ENCODE data around the gene SH2B3.
A peak's percentile ranks its signal among the peaks of the same experiment; 100 is the strongest.
"Not testable (repeated sequence)": the region's sequence is repeated elsewhere in the genome, so short reads cannot be mapped to it uniquely, and the experiment has no call there.

Gene SH2B3

DNA sequence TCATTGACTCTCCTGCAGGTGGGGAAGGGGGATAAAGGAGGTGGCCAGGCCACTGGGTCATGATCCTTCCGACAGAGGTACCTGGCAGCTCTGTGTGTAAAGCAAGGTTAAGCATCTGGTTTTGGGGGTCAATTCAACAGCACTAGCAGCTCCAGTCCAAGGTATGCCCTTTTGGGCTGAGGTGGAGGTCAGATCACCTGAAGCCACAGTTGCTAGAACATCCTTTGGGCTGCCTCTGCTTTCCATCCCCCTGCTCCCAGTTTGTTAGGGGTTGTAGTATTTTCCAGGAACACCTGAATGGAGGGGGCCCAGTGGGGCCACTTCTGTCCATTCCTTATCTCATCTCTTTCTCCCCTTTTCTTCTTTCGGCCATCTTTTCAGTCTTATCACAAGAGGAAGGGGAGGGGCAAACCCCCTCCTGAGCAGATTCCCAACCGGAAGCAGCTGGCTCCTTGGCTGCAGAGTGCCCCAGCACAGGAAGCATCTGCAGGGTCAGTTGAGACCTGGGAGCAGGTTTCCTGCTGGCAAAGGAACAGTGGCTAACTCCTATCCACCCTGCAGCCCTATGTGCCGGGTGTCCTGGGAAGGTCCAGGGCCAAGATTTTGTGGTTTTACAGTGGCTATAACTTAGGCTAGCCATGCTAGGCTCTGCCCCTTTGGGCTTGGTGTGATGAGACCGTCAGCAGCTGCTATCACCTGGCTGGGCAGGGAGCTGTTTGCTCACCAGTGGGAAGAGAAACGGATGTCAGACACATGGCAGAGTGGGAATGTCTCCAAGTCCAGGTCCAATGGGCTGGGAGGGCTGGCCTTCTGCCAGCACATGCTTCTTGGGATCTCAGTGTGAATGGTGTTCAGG is 40.2 kb downstream of the SH2B3 start:
- no peak for DNase-seq

DNA sequence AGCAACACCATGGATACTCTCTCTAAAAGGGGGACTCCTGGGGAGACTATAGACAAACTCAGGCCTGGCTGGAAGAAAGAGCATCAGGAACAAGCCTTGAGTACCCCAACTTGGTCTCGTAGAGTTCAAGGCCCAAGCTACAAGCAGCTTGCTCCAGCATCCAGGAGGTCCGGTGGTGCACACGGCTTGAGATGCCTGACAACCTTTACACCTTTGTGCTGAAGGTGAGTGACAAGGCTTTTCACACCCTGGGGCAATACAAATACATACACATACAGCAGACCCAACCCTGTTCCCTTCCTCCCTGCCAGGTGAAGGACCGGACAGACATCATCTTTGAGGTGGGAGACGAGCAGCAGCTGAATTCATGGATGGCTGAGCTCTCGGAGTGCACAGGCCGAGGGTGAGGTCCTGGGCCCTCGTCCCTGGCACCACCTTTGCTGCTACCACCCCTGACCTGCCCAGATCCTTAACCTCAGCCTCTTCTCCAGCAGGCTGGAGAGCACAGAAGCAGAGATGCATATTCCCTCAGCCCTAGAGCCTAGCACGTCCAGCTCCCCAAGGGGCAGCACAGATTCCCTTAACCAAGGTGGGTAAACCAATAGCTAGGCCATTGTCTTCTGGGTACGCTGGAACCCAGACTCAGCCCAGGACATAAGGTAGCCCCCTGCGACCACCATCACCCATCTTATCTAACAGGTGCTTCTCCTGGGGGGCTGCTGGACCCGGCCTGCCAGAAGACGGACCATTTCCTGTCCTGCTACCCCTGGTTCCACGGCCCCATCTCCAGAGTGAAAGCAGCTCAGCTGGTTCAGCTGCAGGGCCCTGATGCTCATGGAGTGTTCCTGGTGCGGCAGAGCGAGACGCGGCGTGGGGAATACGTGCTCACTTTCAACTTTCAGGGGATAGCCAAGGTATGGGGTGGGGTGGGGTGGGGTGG is 41.2 kb downstream of the SH2B3 start:
- no peak for DNase-seq

DNA sequence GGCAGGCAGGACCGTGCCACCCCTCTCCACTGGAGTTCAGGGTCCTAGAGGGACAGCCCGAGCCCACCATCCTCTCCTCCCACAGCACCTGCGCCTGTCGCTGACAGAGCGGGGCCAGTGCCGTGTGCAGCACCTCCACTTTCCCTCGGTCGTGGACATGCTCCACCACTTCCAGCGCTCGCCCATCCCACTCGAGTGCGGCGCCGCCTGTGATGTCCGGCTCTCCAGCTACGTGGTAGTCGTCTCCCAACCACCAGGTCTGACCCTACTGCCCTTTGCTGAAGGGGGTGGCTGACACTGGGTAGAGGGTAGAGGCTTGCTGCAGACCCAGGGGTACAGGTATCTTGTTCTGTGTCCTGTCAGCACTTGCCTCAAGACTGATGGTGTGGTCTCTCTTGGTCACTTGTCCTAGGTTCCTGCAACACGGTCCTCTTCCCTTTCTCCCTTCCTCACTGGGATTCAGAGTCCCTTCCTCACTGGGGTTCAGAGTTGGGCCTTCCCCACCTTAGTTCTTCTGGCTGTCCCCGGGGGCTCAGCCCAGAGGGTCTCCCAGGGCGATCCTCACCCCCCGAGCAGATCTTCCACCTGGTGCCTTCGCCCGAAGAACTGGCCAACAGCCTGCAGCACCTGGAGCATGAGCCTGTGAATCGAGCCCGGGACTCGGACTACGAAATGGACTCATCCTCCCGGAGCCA is 42.0 kb downstream of the SH2B3 start:
- no peak for DNase-seq

DNA sequence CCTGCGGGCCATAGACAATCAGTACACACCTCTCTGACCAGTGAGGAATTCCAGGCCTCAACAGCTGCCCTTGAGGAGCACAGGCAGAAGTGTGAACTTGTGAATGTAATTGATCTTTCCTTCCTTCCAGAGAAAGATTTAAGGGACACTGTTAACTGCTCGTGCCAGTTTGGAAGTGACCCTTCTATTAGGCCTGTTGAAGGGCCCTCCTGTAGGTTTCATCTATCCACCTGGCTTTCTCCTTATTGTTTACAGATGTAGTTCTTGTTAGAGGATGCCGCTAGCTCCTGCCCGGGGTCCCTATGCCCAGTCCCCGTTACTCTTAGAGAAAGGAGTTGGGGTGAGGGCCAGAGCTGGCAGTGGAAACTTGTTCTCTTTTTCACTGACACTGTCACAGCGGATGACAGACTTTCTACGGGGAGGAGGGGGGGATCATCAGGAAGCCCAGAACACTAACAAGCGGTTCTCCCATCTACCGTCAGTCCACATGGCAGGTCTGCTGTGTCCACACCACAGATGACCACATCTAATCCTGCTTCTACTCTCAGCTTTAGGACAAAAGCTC is 42.6 kb downstream of the SH2B3 start:
- no peak for DNase-seq

DNA sequence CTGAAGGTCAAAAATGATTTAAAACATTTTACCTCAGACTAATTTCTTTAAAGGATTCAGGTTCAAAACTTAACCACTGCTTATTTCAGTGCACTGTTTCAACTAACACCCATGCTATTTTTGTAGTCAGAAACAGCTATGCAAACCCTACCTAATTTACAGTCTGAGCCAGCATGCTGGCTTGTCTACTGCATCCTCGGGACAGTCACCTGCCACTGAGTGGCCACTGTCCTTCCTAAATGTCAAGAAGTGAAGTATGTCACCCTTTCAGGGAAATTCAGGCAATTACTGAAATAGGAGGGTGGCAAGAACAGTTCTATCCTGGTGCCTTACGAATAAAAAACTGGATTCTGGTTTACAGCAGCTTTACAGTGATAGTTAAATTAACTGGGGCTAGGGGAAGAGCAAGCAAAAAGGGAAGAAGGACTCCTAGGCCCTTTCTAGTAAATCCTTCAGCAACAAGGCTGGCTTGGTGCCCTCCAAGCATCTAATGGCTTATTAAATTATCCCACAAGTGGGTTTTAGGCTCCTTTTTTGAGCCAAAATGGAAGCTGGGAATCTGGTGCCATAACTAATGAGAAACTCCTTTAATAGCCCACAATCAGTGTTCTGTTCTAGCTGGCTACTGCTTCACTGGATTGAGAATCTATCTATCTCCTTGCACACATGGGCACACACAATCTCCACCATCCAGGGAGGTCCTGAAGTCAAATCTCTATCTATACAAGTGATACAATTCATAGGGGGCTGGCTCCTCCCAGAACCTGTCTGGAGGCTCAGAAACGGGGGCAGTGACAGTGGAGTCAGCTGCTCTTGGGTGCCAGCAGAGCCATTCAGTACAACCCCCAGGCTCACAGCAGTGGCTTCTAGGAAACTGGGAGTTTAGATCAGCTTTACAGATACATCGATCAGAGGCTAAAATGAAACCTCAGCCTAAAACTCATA is 43.4 kb downstream of the SH2B3 start:
- no peak for DNase-seq

DNA sequence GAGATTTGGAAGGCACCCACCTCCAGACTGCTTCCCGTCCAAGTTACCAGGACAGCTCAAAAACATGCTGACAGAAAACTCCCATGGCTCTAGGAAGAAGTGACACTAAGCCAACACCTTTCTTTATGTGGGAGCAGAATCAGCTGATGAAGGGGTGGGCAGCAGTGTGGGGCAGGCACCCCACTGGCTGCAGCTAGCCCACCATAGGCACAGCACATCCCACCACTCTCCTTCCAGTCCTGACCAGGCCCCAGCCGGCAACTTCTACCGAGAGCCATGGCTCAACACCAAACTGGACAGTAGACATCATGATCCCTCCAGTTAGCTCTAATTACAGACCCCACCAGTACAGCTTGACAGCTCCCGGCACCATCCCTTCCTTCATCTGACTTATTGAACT is 45.0 kb downstream of the SH2B3 start:
- no peak for DNase-seq

DNA sequence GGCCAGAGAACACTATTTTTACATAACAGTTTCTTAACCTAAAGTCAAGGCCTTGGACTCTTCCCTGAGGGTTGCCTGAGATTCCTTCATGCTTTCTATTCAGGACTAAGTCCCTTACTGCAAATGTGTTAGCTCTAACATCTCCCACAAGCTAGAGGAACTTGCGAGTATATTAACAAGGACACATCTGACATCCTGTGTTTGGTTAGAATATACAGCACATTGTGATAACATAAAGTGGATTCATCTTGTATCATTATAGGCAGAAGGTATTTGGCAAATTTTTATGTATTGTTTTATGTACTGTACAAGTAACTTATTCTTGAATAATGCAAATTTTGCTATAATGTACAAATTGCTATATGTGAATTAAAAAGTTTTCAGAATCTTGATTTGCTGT is 45.5 kb downstream of the SH2B3 start:
- no peak for DNase-seq

DNA sequence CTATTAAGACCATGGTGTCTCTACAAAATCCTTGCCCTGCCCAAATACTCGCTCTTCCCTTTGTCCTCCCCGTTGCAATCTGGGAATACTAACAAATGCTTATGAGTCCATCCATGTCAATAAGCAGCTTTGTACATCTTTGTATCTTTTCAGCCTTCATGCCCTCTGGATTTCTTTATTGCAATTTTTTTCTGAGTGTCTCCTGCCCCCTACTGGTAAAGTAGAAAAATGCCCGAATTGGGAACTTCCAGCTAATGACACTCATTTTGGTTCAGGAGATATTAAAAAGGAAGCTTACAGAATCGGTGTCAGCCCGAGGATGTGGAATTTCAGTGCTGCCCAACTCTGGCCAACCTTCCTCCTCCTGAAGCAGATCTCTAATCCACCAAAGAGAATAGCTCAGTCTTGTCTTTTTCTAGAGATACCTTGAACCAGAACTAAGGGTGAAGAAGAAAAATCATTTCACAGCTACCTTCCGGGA is 46.0 kb downstream of the SH2B3 start:
- peak in 1 of 2 experiments; percentile 14 for DNase-seq

DNA sequence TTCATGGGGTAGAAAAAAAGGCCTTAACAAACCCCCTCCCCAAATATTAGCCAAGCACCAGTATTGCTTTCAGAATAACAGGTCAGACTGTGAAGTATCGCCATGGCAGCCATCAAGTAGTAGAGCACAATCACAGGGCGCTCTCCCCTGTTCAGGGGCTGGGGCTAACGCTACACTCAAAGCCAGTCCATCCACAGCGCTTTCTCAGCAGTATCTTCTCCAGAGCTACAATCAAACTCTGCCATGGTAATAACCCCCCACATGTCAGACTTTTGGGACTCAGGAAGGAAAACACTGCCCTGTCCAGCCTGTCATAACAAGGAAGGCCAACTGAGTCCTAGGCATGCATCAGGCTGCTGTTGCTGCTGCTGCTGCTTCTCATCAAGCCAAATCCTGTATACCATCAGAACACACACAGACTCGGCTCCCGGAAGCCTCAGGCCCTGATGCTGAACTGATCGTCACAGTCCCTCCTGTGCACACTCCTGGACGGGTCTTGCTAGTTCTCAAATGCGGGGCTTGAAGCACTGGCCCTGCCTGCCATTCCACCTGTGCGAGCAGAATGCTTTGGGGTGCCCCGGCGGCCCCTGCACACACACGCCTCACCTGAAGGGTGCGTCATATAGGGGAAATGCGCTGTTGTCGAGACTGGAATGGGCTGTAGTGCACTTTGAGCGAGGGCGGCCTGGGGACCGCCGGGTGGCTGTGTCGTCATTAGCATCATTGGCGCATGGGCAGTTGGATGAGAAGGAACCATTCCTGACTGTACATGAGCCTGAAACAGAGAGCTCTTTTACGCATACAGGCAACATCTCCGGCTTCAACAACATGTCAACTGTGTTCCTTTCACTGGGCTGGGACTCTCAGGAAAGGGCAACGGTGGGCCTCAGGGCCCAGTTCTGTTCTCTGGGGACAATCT is 47.6 kb downstream of the SH2B3 start:
- DNase-seq: no peak

DNA sequence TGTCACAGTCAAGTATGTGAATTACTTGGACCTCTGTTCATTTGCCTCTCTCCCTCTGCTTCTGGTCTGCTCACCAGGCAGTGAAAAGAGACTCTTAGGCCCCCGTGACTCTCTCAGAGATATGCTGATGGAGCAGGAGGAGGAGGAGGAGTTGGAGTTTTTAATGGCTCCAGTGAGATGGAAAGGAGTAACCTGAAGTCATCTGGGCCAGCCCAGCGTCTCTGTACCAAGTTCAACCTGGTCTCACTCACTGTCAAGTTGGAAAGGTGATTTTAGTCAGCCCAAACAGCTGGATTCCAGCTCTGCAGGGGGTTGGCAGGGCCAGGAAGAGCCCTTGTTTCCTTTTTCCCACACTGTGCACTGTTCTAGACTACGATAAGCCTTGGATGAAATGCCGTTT is 48.6 kb downstream of the SH2B3 start:
- DNase-seq: no peak

DNA sequence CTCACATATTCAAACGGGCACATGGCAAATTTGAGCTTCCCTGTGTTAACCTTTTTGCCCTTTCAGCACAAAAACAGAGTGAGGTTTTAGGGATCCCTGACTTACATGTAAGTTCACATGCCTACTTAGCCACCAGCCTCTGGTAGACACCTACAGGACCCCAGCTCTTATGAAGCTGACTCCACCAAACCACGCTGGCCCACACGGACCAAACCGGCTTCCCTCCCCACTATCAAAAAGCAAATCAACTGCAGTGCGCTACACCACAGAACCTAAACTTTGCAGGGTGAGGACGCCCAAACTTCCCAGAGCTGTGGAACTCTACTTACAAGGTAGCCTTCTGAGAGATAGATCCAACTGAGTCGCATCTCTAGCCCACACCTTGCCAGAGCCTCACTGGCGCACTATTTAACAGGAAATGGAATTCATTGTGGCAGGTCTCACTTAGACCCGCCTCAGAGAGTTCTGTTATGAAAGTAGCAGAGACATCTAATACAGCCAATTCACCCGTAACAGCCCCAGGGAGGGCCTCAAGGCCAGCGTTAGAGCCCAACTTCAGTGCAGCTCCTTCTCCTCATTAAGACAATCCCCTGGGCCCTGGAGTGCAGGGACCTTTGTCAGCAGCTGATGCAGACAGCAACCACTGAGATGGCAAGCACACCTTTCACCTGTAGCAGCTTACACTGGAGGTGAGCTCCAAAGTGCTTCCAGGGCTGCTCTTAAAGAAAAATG is 49.2 kb downstream of the SH2B3 start:
- DNase-seq: no peak

DNA sequence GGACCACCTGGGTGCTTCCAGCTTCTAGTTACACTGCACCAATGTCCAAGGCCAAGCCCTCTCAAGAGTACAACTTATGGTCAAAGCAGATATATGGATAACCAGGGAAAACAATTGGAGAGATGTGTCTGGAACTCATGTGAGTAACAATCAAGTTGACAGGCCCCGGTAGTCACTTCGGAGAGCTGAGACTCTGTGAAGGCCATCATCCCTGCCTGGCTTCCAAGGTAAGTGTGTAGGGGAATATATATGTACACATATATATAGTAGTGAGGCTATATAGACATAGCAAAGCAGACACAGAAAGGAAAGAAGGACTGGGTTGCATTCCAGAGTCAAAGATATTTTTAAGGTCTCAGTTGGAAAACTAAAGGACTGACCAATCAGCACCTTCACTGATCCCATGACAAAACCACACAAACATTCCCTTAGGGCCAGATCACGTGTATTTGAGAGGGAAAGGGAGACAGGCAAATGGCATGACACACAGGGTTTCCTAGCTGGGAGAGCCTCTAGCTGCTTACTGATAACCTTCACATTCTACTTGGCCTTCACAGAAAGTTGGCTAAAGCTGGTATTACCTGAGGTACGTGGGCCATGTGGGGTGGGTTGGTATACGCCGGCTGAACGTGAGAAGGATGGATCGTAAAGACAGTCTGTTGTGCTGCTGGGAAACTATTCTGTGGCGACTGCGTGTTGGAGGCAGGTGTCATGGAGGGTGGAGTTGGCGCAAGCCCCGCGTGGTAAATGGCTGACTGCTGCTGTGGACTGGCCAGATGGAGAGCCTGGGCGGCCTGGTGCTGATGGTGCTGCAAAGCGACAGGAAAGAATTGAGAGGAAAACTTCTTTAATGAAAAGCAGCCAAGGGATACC is 50.0 kb downstream of the SH2B3 start:
- DNase-seq: no peak

DNA sequence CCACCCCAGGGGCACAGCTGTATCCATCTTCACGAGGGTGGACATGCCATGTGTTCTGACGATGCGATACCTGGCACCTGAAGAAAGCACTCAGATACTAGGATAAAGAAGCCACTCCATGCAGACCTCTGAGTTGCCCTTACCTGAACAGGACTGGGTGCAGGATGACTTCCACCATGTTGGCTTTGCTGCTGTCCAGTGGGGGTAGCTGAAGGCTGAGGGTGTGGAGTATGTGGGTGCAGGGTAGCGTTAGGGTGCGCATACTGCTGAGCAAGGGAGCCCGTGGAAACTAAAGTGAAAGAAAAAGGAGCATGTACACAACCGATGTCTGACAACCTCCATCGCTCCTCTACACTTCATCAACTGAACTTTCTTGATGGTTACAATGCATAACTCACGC is 51.3 kb downstream of the SH2B3 start:
- no peak for DNase-seq

DNA sequence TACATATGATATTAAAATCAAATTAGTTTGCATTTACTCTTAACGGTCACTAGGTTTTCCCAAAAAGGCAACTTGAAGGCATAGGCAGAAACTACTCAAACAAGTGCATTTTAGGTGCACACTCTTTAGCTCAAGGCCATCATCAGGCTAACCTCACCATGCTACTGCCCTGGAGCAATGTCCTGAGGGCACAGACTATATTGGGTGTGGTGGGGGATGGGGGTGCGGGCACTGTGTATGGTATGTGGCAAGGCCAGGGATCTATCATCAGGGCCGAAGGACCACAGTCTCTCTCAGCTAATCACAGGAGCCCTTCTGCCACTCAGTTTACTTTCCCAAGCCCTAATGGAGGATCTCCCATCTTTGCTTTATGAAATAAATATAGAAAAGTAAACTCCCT is 51.9 kb downstream of the SH2B3 start:
- no peak for DNase-seq

DNA sequence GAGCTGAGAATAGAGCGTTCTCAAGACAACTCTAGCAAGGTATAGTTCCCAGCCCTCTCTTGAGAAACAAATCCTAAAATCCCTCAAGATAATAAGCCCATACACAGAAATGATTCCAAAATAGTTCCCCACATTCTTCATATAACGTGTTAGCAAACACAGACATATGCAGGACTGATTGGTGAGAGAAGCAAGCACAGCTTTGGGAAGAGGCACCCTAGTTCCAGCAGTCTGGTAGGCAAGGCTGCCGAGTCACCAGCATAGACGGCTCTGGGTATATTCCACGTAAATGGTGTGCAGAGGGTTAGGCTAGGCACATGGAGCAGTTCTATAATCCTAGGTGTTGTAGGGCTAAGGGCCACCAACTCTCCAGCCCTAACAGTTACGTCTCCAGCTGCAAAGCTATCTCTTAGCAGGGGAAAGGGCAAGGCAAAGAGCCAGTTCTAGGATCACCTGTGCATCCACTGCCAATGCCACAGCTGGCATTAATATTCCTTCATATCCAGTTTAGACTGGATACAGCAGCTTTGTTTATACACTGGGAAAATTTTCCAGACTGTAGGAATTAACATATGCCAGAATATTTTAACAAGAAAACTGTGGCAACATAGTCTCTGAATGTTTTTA is 52.9 kb downstream of the SH2B3 start:
- no peak for DNase-seq

DNA sequence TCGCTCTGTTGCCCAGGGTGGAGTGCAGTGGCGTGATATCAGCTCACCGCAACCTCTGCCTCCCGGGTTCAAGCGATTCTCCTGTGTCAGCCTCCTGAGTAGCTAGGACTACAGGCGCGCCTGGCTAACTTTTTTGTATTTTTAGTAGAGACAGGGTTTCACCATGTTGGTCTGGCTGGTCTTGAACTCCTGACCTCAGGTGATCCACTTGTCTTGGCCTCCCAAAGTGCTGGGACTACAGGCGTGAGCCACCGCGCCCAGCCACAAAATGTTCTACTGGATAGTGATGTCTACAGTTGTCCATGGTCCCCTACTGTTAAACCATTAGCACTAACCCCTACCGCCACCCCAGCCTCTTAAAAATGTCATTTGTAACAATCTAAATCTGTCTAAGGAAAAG is 54.4 kb downstream of the SH2B3 start:
- not testable (repeated sequence) for DNase-seq

DNA sequence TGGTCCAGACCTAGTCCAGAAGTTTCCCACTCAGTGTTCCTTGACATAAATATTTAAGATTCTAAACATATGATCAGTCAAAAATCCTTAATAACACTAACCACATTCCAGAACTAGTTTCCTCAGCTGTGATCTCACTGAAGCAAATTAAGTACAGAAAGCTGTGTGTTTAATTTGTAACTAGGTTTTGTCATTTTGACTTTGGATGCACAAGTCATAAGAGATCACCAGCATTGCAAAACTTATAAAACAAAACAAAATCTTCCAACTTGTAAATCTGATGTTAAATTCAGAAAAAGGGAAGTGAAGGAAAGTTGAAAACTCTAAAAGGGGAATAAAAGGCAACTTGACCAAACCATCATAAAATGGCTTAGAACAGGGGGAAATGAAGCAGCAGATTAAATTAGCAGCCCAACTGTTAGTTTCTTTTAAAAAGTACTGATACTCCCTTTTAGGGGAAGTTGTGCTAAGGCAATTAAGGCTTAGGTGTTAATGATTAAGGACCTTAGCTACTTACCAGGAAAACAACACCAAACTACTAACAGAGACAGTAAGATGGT is 56.6 kb downstream of the SH2B3 start:
- no peak for DNase-seq
